Effector CD8-positive, alpha-beta T cell (primary cell): ENCODE measurements around the gene TNPO1.

Experiments
- DNase-seq: peaks from one replicate; lab custom pipeline; 2025; lab: John Stamatoyannopoulos, UW

TNPO1 gene

DNA sequence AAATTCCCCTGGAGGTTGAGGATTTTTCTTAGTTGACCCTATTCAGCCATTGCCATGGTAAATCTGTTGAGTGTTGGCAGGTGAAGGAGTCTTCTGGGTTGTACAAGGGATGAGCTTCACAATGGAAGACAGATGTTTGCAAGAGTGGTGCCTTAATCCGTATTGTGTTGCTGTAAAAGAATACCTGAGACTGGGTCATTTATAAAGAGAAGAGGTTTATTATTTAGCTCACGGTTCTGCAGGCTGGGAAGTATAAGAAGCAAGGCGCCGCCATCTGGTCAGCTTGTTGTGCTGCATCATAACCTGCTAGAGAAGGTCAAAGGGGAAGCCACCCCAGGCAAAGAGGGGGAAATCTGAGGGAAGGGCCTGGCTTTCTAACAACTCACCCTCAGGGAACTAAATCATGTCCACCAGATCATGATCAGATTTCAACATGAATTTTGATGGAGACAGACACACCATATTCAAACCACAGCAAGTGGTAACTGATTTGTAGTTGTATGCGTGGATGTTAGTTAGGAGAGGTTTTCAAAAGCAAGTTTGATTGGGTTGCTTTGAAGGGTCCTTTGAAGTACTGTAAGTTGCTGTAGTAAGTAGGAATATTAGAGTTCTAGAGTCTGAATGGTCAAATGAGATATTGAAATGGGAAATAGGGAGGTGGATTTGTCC lies 2.5 kb downstream of the TNPO1 start:
- DNase-seq, result peak; percentile 15

DNA sequence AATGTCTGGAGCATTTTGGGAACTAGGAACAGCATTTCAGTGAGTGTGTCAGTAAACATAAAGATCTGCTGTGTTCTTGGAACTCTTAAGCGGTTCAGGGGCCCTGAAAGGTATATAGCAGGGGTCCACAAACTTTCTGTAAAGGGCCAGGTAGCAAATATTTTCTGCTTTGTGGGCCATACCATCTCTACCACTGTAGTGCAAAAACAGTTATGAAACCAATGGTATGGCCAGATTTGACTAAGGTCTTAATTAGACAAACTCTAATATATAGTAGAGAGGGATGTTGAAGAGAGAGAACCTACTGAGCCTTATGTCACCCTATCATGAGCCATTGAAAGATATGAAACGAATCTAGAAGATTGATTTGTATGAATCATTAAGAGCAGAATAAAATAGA lies 5.3 kb downstream of the TNPO1 start:
- DNase-seq, result no peak

- DNase-seq, result no peak
Measured at GRCh38 chr5:72822944-72823343, 6.5 kb downstream of the TNPO1 start.

GRCh38 chr5:72829707-72830106 lies 13.2 kb downstream of the TNPO1 start:
- no peak for DNase-seq

DNA sequence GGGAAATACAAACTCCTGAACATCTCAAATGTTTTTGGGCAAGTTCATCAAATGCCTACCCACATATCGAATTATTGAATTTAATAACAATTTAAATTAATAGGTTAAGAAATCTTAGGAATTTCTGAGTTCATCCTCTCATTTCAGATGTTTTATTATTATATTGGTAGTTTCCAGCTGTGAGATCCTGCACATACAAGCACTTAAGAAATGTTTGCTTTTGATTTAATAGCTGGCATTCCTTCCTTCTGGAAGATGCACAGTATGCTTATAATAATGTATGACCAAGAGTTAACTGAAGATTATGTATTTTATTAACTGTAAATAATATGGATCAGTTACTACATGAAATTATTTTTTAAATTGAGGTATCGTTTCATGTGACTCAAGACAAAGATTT lies 13.9 kb downstream of the TNPO1 start:
- no peak for DNase-seq

- DNase-seq, result no peak
Measured at GRCh38 chr5:72831685-72832084, 15.2 kb downstream of the TNPO1 start.

GRCh38 chr5:72834924-72835323 lies 18.5 kb downstream of the TNPO1 start:
- no peak for DNase-seq

- DNase-seq, result no peak
Measured at GRCh38 chr5:72835633-72836032, 19.2 kb downstream of the TNPO1 start.

DNA sequence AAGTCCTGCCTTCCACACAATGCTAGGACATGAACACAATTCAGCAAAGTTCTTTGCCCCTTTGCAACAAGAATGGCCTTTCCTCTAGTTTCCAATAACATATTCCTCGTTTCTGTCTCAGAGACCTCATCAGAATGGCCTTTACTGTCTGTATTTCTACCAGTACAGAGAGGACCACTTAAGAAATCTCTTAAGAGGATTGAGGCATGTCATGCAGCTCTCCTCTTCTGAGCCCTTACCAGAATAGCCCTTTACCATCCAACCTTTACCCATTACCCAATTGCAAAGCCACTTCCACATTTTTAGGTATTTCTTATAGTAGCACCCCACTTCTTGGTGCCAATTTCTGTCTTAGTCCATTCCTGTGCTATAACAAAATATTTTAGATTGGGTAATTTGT lies 20.3 kb downstream of the TNPO1 start:
- DNase-seq, result no peak

GRCh38 chr5:72837524-72838096 lies 21.1 kb downstream of the TNPO1 start:
- no peak for DNase-seq

DNA sequence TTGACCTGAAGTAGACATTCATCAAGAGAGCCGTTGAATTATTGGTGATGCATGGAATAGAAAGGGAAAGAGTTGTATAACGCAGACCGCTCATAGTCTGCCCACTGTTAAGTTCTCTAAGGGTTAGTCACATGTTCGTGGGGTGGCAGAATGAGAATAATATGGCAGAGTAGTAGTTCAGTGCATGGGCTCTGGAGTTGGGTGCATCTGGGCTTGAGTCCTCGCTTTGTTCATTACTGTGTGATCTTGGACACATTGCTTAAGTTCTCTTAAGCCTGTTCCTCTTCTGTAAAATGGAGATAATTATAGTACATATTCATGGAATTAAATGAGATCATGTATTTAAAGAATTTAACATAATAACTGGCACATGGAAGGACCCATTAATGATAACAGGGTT lies 23.6 kb downstream of the TNPO1 start:
- DNase-seq, result no peak

DNA sequence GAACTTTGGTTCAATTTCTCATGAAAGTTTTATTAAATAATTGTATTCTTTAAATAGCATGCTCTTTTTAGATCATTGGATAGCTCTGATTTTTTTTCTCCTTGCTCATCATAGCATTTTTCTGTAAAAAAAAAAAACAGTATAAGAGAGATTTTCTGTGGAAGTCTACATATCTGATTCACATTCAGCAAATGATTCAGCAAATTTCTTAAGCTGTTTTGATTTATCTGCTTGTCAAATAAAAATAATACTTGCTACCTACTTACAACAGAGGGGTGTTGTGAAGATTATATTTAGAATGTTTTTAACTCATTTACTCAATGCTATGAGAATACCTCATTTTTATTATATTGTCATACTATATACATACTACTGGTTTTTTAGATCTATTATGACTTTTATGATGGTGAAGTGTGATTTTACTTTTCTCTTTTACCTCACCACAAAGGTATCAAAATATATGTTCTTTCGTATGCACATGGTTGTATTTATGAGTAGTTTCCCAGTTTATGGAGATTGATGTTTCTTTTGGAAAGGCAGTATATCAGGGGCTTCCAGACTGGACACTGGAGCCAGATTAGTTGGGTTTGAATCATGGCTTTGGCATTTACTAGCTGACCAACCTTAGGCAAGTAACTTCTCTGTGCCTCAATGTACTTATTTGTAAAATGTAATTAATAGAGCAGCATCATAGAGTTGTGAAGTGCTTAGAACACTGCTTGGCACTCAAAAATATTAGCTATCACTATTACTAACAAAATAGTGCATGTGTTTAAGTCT lies 25.5 kb downstream of the TNPO1 start:
- DNase-seq, result no peak

DNA sequence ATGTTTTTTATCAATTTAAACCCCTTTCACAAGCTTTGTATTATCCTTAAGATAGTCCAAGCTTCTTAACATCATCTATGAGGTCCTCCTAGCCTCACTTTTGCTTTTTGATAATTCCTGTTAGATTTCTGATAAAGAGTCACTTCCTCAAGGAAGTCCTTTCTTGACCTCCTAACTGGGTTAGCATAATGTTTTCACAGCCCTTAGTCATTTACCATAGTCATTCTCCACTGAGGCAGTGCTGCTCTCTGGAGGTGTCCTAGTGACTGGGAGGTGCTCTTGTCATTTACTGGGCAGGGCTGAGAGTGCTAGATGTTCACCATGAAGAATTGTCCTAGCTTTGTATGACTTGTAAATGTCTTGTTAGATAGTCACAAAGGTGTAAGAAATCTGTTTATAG lies 26.4 kb downstream of the TNPO1 start:
- no peak for DNase-seq

- no peak for DNase-seq
Measured at GRCh38 chr5:72844218-72844603, 27.8 kb downstream of the TNPO1 start.

DNA sequence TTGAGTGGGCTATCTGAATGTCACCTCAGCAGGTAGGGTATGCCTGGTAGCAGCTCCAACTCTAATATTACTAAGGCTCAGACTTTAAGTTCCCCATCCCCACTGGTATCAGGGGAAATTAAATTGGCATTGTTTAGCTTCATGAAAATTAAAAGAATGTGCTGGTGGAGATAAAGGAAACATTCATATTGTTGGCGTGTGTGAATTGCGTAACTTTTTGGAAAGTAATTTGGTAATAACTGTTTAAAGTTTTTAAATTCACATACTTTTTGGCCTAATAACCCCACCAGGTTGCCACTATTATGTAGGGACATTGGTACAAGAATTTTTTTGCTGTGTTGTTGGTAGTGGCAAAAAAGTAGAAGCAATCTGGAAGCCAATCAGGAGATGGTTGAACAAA lies 29.4 kb downstream of the TNPO1 start:
- no peak for DNase-seq

- no peak for DNase-seq
Measured at GRCh38 chr5:72846483-72846882, 30.0 kb downstream of the TNPO1 start.

- DNase-seq, result no peak
Measured at GRCh38 chr5:72847439-72847838, 31.0 kb downstream of the TNPO1 start.

- DNase-seq, result peak; percentile 64
Measured at GRCh38 chr5:72847989-72848473, 31.6 kb downstream of the TNPO1 start.

DNA sequence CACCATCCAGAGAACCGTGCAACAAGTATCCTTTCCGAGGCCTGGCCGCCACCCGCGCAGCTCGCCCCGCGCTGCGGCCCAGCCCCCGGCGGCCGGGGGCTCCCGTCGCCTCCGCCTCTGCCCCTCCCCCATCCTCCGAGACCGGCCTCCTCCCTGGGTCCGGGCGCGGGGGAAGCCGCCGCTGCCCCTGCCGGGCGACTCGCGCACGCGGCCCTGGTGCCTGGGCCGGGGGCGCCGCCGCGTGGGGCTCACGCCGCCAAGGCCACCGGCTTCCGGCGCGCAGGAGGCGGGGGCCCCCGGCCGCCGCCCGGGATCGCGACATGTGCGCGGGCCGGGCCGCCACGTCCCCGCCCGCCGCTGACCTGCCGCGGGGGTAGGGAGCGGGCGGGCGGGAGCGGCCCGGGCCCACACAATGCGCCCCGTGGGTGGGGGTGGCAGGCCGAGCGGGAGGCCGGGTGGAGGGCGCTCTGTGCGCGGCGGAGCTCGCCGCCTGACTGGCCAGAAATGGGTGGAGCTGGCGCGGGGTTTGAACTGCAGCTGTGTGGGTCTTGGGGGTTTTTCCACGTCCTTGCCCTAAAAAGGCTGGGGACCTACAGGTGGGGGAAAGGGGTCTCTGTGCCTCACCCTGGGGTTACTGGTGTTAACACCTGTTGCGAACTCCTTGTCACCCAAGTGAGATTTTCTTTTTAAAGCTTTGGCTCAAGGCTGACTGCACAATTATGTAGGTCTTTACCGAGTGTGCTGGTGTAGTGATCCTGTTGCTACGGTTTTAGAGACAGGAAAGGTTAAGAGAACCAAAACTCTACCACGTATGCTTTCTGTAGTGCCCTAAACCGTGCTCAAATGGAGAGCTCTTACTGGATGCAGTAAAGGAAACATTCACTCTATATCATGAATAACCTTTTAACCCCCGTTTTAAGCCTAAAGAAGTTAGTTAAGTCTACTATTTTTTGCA lies 32.3 kb downstream of the TNPO1 start:
- DNase-seq, result peak; percentile 33

GRCh38 chr5:72849546-72849945 lies 33.1 kb downstream of the TNPO1 start:
- DNase-seq, result no peak

- DNase-seq, result no peak
Measured at GRCh38 chr5:72850113-72850512, 33.7 kb downstream of the TNPO1 start.

GRCh38 chr5:72852356-72852755 lies 35.9 kb downstream of the TNPO1 start:
- no peak for DNase-seq
